ENCODE data around the gene HEG1. TPM values are rescaled to one million over a fixed set of nuclear protein-coding genes. Genes with fewer than 3 reads are reported as not detected.

The HEG1 gene
- total and polyA plus RNA-seq, 2 of the 8 experiments (the other 6 are each of a cell fraction or from before 2014, with no cell fraction given) = 5.3 to 9.7 TPM

- TF ChIP-seq CHD7 (IDR thresholded peaks at IDR 0.05; ENCODE audit: insufficient replicate concordance, low read length) = no peak
- no peak for TF ChIP-seq CBX8 (IDR thresholded peaks at IDR 0.05; ENCODE audit: borderline replicate concordance, low read depth, low read length)
- TF ChIP-seq GTF2F1 (IDR thresholded peaks at IDR 0.05; ENCODE audit: borderline replicate concordance, low read depth, low read length) = no peak
- no peak for TF ChIP-seq ZNF274 (IDR thresholded peaks at IDR 0.05; ENCODE audit: borderline replicate concordance, extremely low read depth, low read length)
- TF ChIP-seq SUZ12 (IDR thresholded peaks at IDR 0.05; ENCODE audit: low read length) = no peak
- TF ChIP-seq SP4 (IDR thresholded peaks at IDR 0.05; ENCODE audit: low read length) = no peak
- TF ChIP-seq TBP (IDR thresholded peaks at IDR 0.05; ENCODE audit: low read depth, low read length) = no peak
- no peak for TF ChIP-seq RAD21 (IDR thresholded peaks at IDR 0.05 in 1 of 2, conservative IDR thresholded peaks at IDR 0.05 in 1 of 2; ENCODE audit: low read depth in 2 of 2, low read length in 2 of 2)
- TF ChIP-seq BRCA1 (IDR thresholded peaks at IDR 0.05; ENCODE audit: low read depth, low read length) = no peak
- TF ChIP-seq JUN (IDR thresholded peaks at IDR 0.05; ENCODE audit: low read depth, low read length) = no peak
- no peak for TF ChIP-seq FOSL1 (IDR thresholded peaks at IDR 0.05; ENCODE audit: insufficient read depth, low read depth, low read length)
- no peak for TF ChIP-seq YY1 (IDR thresholded peaks at IDR 0.05; ENCODE audit: low read depth, low read length)
Observed at GRCh38 chr3:124920718-124921117, 135.1 kb downstream of the HEG1 start (continued).

Data from H1 (cell line).